NCI-H510A (cell line): ENCODE data around the gene CCDC74B.
"Not testable (repeated sequence)": the region's sequence is repeated elsewhere in the genome, so short reads cannot be mapped to it uniquely, and the experiment has no call there.

Experiments used
- DNase-seq: peaks from one replicate; lab custom pipeline; 2025; lab: John Stamatoyannopoulos, UW

The CCDC74B gene

DNA sequence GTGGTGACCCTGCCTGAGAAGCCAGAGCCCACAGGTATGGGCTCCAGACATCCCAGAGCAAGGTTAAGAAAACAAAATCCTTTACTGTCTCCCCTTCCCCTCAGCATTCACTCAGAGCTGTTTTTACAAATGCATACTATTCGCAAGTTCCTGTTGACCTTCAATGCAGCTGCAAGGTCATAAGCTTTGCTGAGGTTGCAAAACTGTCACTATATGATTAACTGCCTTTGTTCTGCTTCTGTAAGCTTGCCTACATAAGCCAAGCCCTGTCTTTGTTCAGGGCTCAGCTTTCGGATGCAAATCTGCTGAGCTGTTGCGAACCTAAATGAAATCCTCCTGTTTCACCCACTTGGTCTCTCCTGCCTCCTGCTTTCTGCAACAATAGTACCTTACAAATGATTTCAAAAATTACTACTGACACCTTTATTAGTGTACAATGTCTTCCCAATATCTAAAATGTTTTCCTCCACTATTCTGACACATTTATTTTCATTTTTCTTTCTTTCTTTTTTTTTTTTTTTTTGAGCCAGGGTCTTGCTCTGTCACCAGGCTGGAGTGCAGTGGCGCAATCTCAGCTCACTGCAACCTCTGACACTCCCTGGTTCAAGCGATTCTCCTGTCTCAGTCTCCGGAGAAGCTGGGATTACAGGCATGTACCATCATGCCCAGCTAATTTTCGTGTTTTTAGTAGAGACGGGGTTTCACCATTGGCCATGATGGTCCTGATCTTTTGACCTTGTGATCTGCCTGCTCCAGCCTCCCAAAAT, 42.1 kb downstream of the CCDC74B start:
- DNase-seq = not testable (repeated sequence)
